Tibial nerve (tissue), 4 donors: ENCODE data around the gene SYNJ2.

Source experiments
- CTCF ChIP-seq, 5 experiments: fragments of 200-600 bp in 3 of 5; fragments of 450-650 bp in 2 of 5; sonication (generic) in 3 of 5; IDR thresholded peaks; one replicate each; pipeline ENCODE4 v1.5.1; 2016 to 2019; ENCODE audit warnings: antibody characterized with exemption in 5 of 5, mild to moderate bottlenecking in 3 of 5, moderate library complexity in 2 of 5
- EP300 ChIP-seq, 2 donors: sonication (generic); formaldehyde crosslinking; IDR thresholded peaks; one replicate each; pipeline ENCODE4 v1.6.1; 2017; ENCODE audit warnings: antibody characterized with exemption in 2 of 2, mild to moderate bottlenecking in 1 of 2
- POLR2A ChIP-seq, 2 donors: fragments of 450-650 bp; IDR thresholded peaks; one replicate each; pipeline ENCODE4 v1.6.1; 2017; ENCODE audit warnings: antibody characterized with exemption in 2 of 2, mild to moderate bottlenecking in 2 of 2, moderate library complexity in 2 of 2

GRCh38 chr6:157993076-157993475, 11.4 kb downstream of the SYNJ2 start:
- no peak for TF ChIP-seq CTCF (IDR thresholded peaks at IDR 0.05)
- no peak for TF ChIP-seq POLR2A (IDR thresholded peaks at IDR 0.05)
- no peak for TF ChIP-seq EP300 (IDR thresholded peaks at IDR 0.05)
